ENCODE data around the gene ZNF740. TPM values are rescaled to one million over a fixed set of nuclear protein-coding genes. Genes with fewer than 3 reads are reported as not detected.
A peak's percentile ranks its signal among the peaks of the same experiment; 100 is the strongest.
"Not testable (repeated sequence)": the region's sequence is repeated elsewhere in the genome, so short reads cannot be mapped to it uniquely, and the experiment has no call there.

ZNF740 gene
- total RNA-seq, 2 experiments from 2014 or later: 31.3 to 35.9 TPM

DNA sequence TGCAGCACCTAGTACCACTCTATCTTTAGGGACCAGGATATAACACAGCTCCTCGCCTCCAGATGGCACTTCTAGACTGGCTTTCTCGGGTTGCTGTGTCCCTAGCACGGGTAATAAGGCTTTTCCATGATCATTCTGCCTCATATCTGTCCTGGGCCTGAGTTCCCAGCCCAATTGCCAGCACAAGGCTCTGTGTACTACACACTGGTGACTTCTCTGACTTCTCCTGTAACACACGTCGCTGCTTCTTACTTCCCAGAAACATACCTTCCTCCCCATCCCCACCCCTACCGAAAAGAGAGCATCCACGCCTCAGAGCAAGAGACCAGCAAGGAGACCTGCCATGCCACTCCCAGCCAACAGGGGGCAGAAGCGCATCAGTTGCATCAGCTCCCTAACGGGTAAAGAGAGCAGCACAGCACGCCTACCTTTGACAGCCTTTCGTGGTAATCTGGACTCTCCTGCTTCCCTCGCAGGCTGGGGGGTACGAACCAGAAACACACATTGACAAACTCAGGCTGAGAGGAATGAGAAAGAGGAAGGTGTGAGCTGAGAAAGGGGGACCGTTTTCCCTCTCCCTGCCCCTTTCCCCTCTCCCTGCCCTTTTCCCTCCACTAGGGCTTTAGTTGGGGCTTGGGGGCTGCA, 21.2 kb upstream of the ZNF740 start:
- peak overlapping the region; percentile 11 for H3K4me3 Mint-ChIP-seq
- peak; percentile 97 for DNase-seq
- no peaks in the 10 kb centered on the region for H3K9me3 Mint-ChIP-seq

DNA sequence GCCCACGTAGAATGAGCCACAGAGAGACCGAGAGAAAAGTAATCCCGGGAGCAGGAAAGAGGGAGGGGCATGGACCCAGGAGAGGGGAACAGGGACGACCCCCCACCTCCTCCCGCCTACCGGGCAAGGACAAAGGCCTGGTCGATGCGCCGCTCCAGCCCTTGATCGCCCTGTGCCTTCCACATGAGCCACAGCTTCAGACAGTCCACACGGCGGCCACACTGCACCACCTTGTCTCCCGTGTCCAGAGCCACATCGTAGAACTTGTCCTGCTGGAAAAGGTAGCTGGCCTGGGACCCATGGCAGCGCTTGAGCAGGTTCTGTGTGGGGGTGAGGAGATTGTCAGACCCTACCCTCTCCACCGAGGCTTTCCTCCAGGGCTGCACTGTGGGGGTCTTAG, 20.5 kb upstream of the ZNF740 start:
- POLR2A ChIA-PET: interaction anchor here (0.7 to 4.9 kb wide), 8 partner anchors 21 to 139 kb away, joined by 3 to 22 read pairs (median 4); partner anchors contain the start of genes CSAD, ESPL1, MYG1 and ZNF740
- Mint-ChIP-seq H3K36me3 (ENCODE audit: low read depth) (no peaks in the 10 kb centered on the region), H3K9me3 (no peaks in the 10 kb centered on the region), H3K4me3 (no peak overlapping the region), H3K4me1 (ENCODE audit: low read depth) (peaks cover 10% of the 10 kb centered on the region), H3K27me3 (no peaks in the 10 kb centered on the region), H3K27ac (peak overlapping the region; percentile 62)
- no peak for ATAC-seq
- no peak for DNase-seq
- TF ChIP-seq, protein P1, sequence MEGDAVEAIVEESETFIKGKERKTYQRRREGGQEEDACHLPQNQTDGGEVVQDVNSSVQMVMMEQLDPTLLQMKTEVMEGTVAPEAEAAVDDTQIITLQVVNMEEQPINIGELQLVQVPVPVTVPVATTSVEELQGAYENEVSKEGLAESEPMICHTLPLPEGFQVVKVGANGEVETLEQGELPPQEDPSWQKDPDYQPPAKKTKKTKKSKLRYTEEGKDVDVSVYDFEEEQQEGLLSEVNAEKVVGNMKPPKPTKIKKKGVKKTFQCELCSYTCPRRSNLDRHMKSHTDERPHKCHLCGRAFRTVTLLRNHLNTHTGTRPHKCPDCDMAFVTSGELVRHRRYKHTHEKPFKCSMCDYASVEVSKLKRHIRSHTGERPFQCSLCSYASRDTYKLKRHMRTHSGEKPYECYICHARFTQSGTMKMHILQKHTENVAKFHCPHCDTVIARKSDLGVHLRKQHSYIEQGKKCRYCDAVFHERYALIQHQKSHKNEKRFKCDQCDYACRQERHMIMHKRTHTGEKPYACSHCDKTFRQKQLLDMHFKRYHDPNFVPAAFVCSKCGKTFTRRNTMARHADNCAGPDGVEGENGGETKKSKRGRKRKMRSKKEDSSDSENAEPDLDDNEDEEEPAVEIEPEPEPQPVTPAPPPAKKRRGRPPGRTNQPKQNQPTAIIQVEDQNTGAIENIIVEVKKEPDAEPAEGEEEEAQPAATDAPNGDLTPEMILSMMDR (IDR thresholded peaks at IDR 0.05): no peak
- CTCF ChIA-PET: interaction anchor here (0.7 to 9.2 kb wide), 47 partner anchors 9 to 261 kb away, joined by 3 to 199 read pairs (median 5); partner anchors contain the start of genes AAAS, CSAD, ESPL1 and ITGB7
- intact Hi-C loops (cut with micrococcal nuclease): loop anchor here (5.0 kb wide), 1 partner anchor 47 kb away; the partner anchor contains the start of gene ITGB7

More for the DNA sequence above, 21.2 kb upstream of the ZNF740 start:
- ChIA-PET CTCF (interaction anchor here (0.6 to 9.2 kb wide), 50 partner anchors 8 to 262 kb away, joined by 3 to 199 read pairs (median 5); partner anchors contain the start of genes AAAS, CSAD, ESPL1 and ITGB7), POLR2A (interaction anchor here (0.7 to 4.9 kb wide), 8 partner anchors 22 to 140 kb away, joined by 3 to 22 read pairs (median 5); partner anchors contain the start of genes CSAD, ESPL1, MYG1 and ZNF740)
- TF ChIP-seq, protein P1 (IDR thresholded peaks at IDR 0.05): peak; percentile 96
- peak; percentile 100 for ATAC-seq
- Mint-ChIP-seq H3K27me3 (no peaks in the 10 kb centered on the region), H3K4me1 (ENCODE audit: low read depth) (peaks cover 10% of the 10 kb centered on the region), H3K36me3 (ENCODE audit: low read depth) (no peaks in the 10 kb centered on the region), H3K27ac (peak overlapping the region; percentile 62)
- intact Hi-C loops (cut with micrococcal nuclease): loop anchor here (5.0 kb wide), 1 partner anchor 48 kb away; the partner anchor contains the start of gene ITGB7

DNA sequence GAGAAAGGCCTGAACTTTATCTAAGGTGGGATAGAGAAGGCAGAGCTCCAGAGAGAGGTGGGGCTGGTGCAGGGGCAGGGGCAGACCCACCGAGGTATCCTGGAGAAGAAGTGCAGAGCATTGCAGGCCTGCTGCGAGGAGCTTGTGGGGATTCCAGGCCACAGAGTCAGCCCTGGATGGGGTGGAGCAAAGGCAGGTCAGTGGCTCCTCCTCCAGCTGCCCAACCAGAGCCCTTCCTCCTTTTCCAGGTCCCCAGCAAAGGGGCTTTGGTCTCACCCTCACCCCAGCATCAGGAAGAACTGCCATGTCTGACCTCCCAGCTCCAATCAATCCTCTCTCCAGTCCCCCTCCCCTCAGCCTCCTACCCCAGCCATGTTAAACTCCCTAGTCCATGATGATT, 19.8 kb upstream of the ZNF740 start:
- H3K27ac Mint-ChIP-seq: no peak overlapping the region
- no peaks in the 10 kb centered on the region for H3K27me3 Mint-ChIP-seq
- TF ChIP-seq, protein P1 (IDR thresholded peaks at IDR 0.05): no peak
- no peak overlapping the region for H3K4me3 Mint-ChIP-seq
- CTCF ChIA-PET: interaction anchor here (0.9 to 9.2 kb wide), 28 partner anchors 9 to 221 kb away, joined by 3 to 199 read pairs (median 10); partner anchors contain the start of genes AAAS, CSAD, ESPL1 and ITGB7
- H3K9me3 Mint-ChIP-seq: no peaks in the 10 kb centered on the region
- no peak for DNase-seq
- POLR2A ChIA-PET: interaction anchor here (1.2 to 4.9 kb wide), 5 partner anchors 21 to 107 kb away, joined by 3 to 22 read pairs (median 13); partner anchors contain the start of genes CSAD and ZNF740
- intact Hi-C loops (cut with micrococcal nuclease): no loop called here
- H3K4me1 Mint-ChIP-seq (ENCODE audit: low read depth): peaks cover 10% of the 10 kb centered on the region
- H3K36me3 Mint-ChIP-seq (ENCODE audit: low read depth): no peaks in the 10 kb centered on the region
- no peak for ATAC-seq

DNA sequence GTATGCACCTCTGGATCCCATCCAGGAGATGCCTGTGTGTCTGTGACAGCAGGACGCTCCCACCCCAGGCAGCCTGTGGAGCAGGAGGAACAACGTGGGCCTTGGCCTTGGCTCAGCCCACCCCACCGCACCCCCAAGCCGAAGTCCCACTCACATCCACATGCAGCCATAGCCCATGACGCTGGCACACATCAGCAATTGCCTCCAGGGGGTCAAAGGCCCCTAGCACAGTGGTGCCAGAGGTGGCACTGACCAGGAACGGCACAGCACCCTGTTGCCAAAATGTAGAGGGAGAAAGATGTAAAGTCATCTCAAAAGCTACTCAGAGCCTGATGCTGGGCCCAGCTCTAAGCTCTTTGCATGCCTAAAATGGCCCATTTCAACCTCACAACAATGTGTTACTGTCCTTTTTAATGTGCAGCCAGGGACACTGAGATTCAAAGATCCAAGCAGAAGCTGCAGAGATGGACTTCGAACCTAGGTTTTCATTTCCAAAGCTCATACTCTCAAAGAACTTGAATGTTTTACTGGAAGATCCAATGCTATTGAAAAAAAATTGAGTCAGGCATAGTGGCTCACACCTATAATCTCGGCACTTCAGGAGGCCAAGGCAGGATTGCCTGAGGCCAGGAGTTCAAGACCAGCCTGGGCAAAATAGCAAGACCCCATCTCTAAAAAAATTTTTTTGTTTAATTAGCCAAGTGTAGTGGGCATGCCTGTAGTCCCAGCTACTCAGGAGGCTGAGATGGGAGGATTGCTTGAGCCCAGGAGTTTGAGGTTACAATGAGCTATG, 19.2 kb upstream of the ZNF740 start:
- no peak overlapping the region for H3K4me3 Mint-ChIP-seq
- peaks cover 10% of the 10 kb centered on the region for H3K4me1 Mint-ChIP-seq (ENCODE audit: low read depth)
- H3K9me3 Mint-ChIP-seq: no peaks in the 10 kb centered on the region
- intact Hi-C loops (cut with micrococcal nuclease): no loop called here
- POLR2A ChIA-PET: interaction anchor here (0.6 to 4.9 kb wide), 4 partner anchors 20 to 330 kb away, joined by 3 to 22 read pairs (median 8); partner anchors contain the start of genes CSAD and ZNF740
- TF ChIP-seq, protein P1 (IDR thresholded peaks at IDR 0.05): no peak
- DNase-seq: no peak
- no peaks in the 10 kb centered on the region for H3K36me3 Mint-ChIP-seq (ENCODE audit: low read depth)
- no peak for ATAC-seq
- CTCF ChIA-PET: interaction anchor here (0.7 to 9.2 kb wide), 18 partner anchors 11 to 184 kb away, joined by 3 to 199 read pairs (median 12); partner anchors contain the start of genes AAAS, CSAD, ESPL1 and ITGB7
- H3K27ac Mint-ChIP-seq: no peak overlapping the region
- H3K27me3 Mint-ChIP-seq: no peaks in the 10 kb centered on the region

DNA sequence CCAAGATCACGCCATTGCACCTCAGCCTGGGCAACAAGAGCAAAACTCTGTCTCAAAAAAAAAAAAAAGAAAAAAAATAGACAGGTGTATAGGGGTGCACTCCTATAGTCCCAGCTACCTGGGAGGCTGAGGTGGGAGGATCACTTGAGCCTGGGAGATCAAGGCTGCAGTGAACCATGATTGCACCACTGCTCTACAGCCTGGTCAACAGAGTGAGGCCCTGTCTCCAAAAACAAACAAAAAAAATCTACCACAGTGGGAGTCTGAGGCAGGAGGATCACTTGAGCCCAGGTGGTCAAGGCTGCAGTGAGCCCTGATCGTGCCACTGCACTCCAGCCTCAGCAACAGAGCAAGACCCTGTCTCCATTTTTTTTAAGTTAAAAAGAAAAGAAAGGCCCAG, 17.5 kb upstream of the ZNF740 start:
- DNase-seq; H3K27ac Mint-ChIP-seq; H3K9me3 Mint-ChIP-seq; ATAC-seq; intact Hi-C loops (cut with micrococcal nuclease); H3K27me3 Mint-ChIP-seq; H3K4me3 Mint-ChIP-seq; H3K36me3 Mint-ChIP-seq (ENCODE audit: low read depth); POLR2A ChIA-PET: not testable (repeated sequence)
- peaks cover 13% of the 10 kb centered on the region for H3K4me1 Mint-ChIP-seq (ENCODE audit: low read depth)
- CTCF ChIA-PET: interaction anchor here (9.2 kb wide), 1 partner anchor 20 kb away, joined by 199 read pairs; the partner anchor contains the start of genes CSAD and ZNF740

All from activated CD8-positive, alpha-beta T cell treated with anti-CD3 and anti-CD28 coated beads for 36 hours (primary cell).